Measurements from ENCODE around the gene KRTAP10-8. TPM values are rescaled to one million over a fixed set of nuclear protein-coding genes. Genes with fewer than 3 reads are reported as not detected.

Gene KRTAP10-8
- total and polyA plus RNA-seq, 2 of the 4 experiments (the other 2 are of a cell fraction) = not detected

DNA sequence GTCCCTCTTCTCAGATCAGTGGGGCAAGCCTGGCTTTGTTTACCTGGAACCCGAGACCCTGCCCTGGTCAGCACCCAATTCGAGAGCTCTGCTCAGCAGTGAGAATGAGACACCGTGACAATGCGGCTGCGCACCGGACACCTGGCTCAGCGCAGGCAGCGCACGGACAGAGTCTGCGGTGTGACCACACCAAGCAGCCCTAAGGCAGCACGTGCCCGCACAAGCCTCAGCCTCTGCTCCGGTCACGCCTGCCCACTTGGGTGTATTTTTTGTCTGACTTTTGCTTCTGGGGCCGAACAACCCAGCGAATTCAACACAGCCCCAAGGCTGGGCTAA is 4.7 kb downstream of the KRTAP10-8 start:
- no TSS peak for BruUV-seq (replicated peaks)
- Histone ChIP-seq H2AK5ac (ENCODE audit: low read depth, low read length) (no peak overlapping the region), H2AFZ (replicated peaks; ENCODE audit: low read length, poor library complexity) (no peak overlapping the region), H4K5ac (ENCODE audit: low read depth, low read length) (no peak overlapping the region), H3K27me3 (ENCODE audit: control insufficient read depth, insufficient read depth, low read length) (peaks cover 3% of the 10 kb centered on the region; the same call in 1 of the 2 replicates), H4K8ac (ENCODE audit: low read depth in 2 of 2, low read length in 2 of 2) (no peak overlapping the region), H3K18ac (ENCODE audit: low read depth, low read length) (no peak overlapping the region), H2AK9ac (replicated peaks; ENCODE audit: low read depth, low read length, poor library complexity) (no peak overlapping the region), H3K14ac (replicated peaks; ENCODE audit: low read depth, low read length) (no peak overlapping the region), H3K4me2 (ENCODE audit: low read depth, low read length) (no peak overlapping the region), H3K9me1 (ENCODE audit: insufficient read depth, low read length) (no peaks in the 10 kb centered on the region), H3K36me3 (ENCODE audit: control insufficient read depth, insufficient read depth, low read length) (no peaks in the 10 kb centered on the region), H3K4me1 (ENCODE audit: control insufficient read depth, insufficient read depth, low read length) (no peaks in the 10 kb centered on the region), H3K56ac (ENCODE audit: extremely low read depth, insufficient read depth, low read length) (no peak overlapping the region), H3K23ac (ENCODE audit: low read depth, low read length) (no peak overlapping the region), H2BK5ac (ENCODE audit: low read depth, low read length, poor library complexity, severe bottlenecking) (no peak overlapping the region), H2BK20ac (ENCODE audit: low read depth, low read length) (no peak overlapping the region), H3K9me3 (ENCODE audit: control insufficient read depth, insufficient read depth, low read length) (peaks cover 12% of the 10 kb centered on the region), H3K79me1 (ENCODE audit: low read depth in 1 of 2, low read length in 2 of 2) (no peaks in the 10 kb centered on the region), H3K27ac (ENCODE audit: insufficient read depth, low read length) (no peak overlapping the region), H3K4ac (ENCODE audit: low read depth, low read length) (no peak overlapping the region), H3K9ac (ENCODE audit: low read depth, low read length) (no peak overlapping the region), H2BK120ac (ENCODE audit: low read depth, low read length) (no peak overlapping the region), H4K91ac (ENCODE audit: insufficient read depth, low read depth, low read length) (no peak overlapping the region), H3K4me3 (ENCODE audit: insufficient read depth, low read depth, low read length) (no peak overlapping the region), H2BK15ac (ENCODE audit: low read depth, low read length) (no peak overlapping the region), H4K20me1 (ENCODE audit: insufficient read depth, low read length) (no peaks in the 10 kb centered on the region)
- intact Hi-C loops (cut with micrococcal nuclease) (no loop called here), dilution Hi-C loops (cut with HindIII; ENCODE audit: low sequenced_read_pairs, unreplicated experiment) (no loop called here), in situ Hi-C loops (cut with MboI; ENCODE audit: low sequenced_read_pairs) (no loop called here)
- ATAC-seq (ENCODE audit: low read depth) (no peak), DNase-seq (no peak)
- TF ChIP-seq MXI1 (IDR thresholded peaks at IDR 0.05; ENCODE audit: borderline replicate concordance, low read depth, low read length) (no peak), FOS (IDR thresholded peaks at IDR 0.05; ENCODE audit: low read depth, low read length) (no peak), MAFK (IDR thresholded peaks at IDR 0.05; ENCODE audit: low read depth, low read length) (no peak), POLR2A (IDR thresholded peaks at IDR 0.05; ENCODE audit: low read depth, low read length) (no peak), ELK1 (IDR thresholded peaks at IDR 0.05; ENCODE audit: borderline replicate concordance, low read depth, low read length) (no peak), RFX5 (IDR thresholded peaks at IDR 0.05; ENCODE audit: low read depth, low read length) (no peak), SMC3 (IDR thresholded peaks at IDR 0.05; ENCODE audit: low read depth, low read length) (no peak), MAZ (IDR thresholded peaks at IDR 0.05; ENCODE audit: borderline replicate concordance, low read depth, low read length) (no peak), CEBPB (IDR thresholded peaks at IDR 0.05; ENCODE audit: low read depth, low read length) (no peak)
- TF ChIP-seq, protein P1, sequence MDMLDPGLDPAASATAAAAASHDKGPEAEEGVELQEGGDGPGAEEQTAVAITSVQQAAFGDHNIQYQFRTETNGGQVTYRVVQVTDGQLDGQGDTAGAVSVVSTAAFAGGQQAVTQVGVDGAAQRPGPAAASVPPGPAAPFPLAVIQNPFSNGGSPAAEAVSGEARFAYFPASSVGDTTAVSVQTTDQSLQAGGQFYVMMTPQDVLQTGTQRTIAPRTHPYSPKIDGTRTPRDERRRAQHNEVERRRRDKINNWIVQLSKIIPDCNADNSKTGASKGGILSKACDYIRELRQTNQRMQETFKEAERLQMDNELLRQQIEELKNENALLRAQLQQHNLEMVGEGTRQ (IDR thresholded peaks at IDR 0.05; ENCODE audit: low read depth, low read length) = no peak
- CTCF ChIA-PET = no interaction called here
- POLR2A ChIA-PET (ENCODE audit: unreplicated experiment) = no interaction called here
- 66% methylated on average over 11 of the region's 16 CpGs; no CpG with 5 or more reads in 1 of the 2 experiments for WGBS, 2 experiments (ENCODE audit: extremely low coverage in 2 of 2, insufficient read length in 1 of 2)

All from IMR-90 (cell line).